Endothelial cell of umbilical vein (primary cell): ENCODE measurements around the gene OR1E2. TPM values are rescaled to one million over a fixed set of nuclear protein-coding genes. Genes with fewer than 3 reads are reported as not detected.

Experiments
- BruUV-seq: library from RNA; stranded (reverse); fragments of 400-500 nt; replicated peaks from 2 replicates; lab custom pipeline; 2021; lab: Mats Ljungman, UMichigan
- CTCF ChIA-PET: fragments of 300-600, 350-600 bp; sonication (Branson Sonifier 250); formaldehyde crosslinking; loops from one replicate; lab custom pipeline; 2021; ENCODE audit warnings: antibody characterized with exemption, inconsistent platforms; lab: Charles Lee
- POLR2A ChIA-PET: fragments of 300-600, 350-600 bp; sonication (Branson Sonifier 250); formaldehyde crosslinking; loops from one replicate; lab custom pipeline; 2021; ENCODE audit warnings: antibody characterized with exemption, inconsistent platforms; lab: Charles Lee
- DNase-seq: peaks from one replicate; pipeline ENCODE4 v3.0.0-alpha.2; 2011; ENCODE audit warnings: low read depth, low spot score
- FAIRE-seq: peaks from 2 replicates; lab custom pipeline; 2011; peaks lifted over from hg19 to GRCh38; lab: Jason Lieb, UNC
- H2AFZ ChIP-seq: 2 replicates; pipeline ENCODE4 v1.6.0; 2012; ENCODE audit warnings: low read depth, low read length, control low read depth, inconsistent platforms
- H3K27ac ChIP-seq: 2 replicates; pipeline ENCODE4 v1.5.1; 2011; ENCODE audit warnings: low read depth, mild to moderate bottlenecking, control low read depth, low read length, moderate library complexity; ENCODE audit not compliant: insufficient read depth
- H3K27me3 ChIP-seq, 2 experiments: 2 replicates each; pipeline versions ENCODE4 v1.6.0 to v1.6.1; 2011; ENCODE audit warnings: low read length in 2 of 2, mixed read lengths in 1 of 2; ENCODE audit not compliant: control insufficient read depth in 2 of 2, insufficient read depth in 2 of 2
- H3K36me3 ChIP-seq, 2 experiments: 2 replicates in 1 of 2; 3 replicates in 1 of 2; pipeline ENCODE4 v1.5.1; 2011; ENCODE audit warnings: low read length in 2 of 2, mild to moderate bottlenecking in 1 of 2, moderate library complexity in 1 of 2; ENCODE audit not compliant: control insufficient read depth in 2 of 2, insufficient read depth in 2 of 2; ENCODE audit errors: extremely low read depth in 1 of 2
- H3K4me1 ChIP-seq: 3 replicates; pipeline ENCODE4 v1.5.1; 2011; ENCODE audit warnings: mild to moderate bottlenecking, low read length; ENCODE audit not compliant: control insufficient read depth, insufficient read depth; ENCODE audit errors: extremely low read depth
- H3K4me2 ChIP-seq: 2 replicates; pipeline ENCODE4 v1.6.1; 2011; ENCODE audit warnings: low read length, control low read depth, mixed read lengths; ENCODE audit not compliant: insufficient read depth
- H3K4me3 ChIP-seq, 3 experiments: fragments of 200-600 bp in 1 of 3; sonication (generic), shearing (Covaris generic) in 1 of 3; replicated peaks in 1 of 3; 2 replicates each; pipeline ENCODE4 v1.5.1; 2011 to 2016; ENCODE audit warnings: control low read depth in 3 of 3, low read length in 3 of 3, mild to moderate bottlenecking in 2 of 3, inconsistent platforms in 1 of 3, low read depth in 1 of 3, moderate library complexity in 1 of 3; ENCODE audit not compliant: insufficient read depth in 1 of 3
- H3K79me2 ChIP-seq: 2 replicates; pipeline ENCODE4 v1.6.0; 2012; ENCODE audit warnings: low read length, inconsistent platforms; ENCODE audit not compliant: control insufficient read depth, insufficient read depth
- H3K9ac ChIP-seq: replicated peaks from 2 replicates; pipeline ENCODE3; 2011; ENCODE audit warnings: low read length, control low read depth; ENCODE audit not compliant: insufficient read depth; ENCODE audit errors: extremely low read depth
- H3K9me1 ChIP-seq: replicated peaks from 3 replicates; pipeline ENCODE4 v1.6.0; 2011; ENCODE audit warnings: mild to moderate bottlenecking, low read length; ENCODE audit not compliant: control insufficient read depth, insufficient read depth; ENCODE audit errors: extremely low read depth
- H3K9me3 ChIP-seq: replicated peaks from 2 replicates; pipeline ENCODE4 v1.5.1; 2012; ENCODE audit warnings: low read length, inconsistent platforms; ENCODE audit not compliant: control insufficient read depth, insufficient read depth
- H4K20me1 ChIP-seq: replicated peaks from 2 replicates; pipeline ENCODE3; 2011; ENCODE audit warnings: mild to moderate bottlenecking, low read length; ENCODE audit not compliant: control insufficient read depth, insufficient read depth; ENCODE audit errors: extremely low read depth
- EZH2 ChIP-seq: IDR thresholded peaks from 2 replicates; pipeline ENCODE4 v1.6.1; 2012; ENCODE audit warnings: borderline replicate concordance, low read depth, mild to moderate bottlenecking, moderate library complexity, low read length, inconsistent platforms; ENCODE audit not compliant: severe bottlenecking
- FOS ChIP-seq: IDR thresholded peaks from 2 replicates; pipeline ENCODE4 v1.6.1; 2011; ENCODE audit warnings: mild to moderate bottlenecking, low read length, moderate library complexity, borderline replicate concordance; ENCODE audit not compliant: insufficient read depth
- GATA2 ChIP-seq: IDR thresholded peaks from 2 replicates; pipeline ENCODE4 v1.7.0; 2011; ENCODE audit warnings: low read depth, mild to moderate bottlenecking, moderate library complexity, mixed read lengths, low read length; ENCODE audit not compliant: insufficient read length, insufficient read depth
- JUN ChIP-seq: IDR thresholded peaks from 2 replicates; pipeline ENCODE4 v1.6.1; 2011; ENCODE audit warnings: borderline replicate concordance, low read depth; ENCODE audit not compliant: insufficient read length, insufficient read depth
- MYC ChIP-seq: IDR thresholded peaks from one replicate; pipeline ENCODE4 v1.6.1; 2011; ENCODE audit warnings: mild to moderate bottlenecking, low read depth, low read length
- POLR2A ChIP-seq: IDR thresholded peaks from 2 replicates; pipeline ENCODE4 v1.6.1; 2012; ENCODE audit warnings: low read depth, mild to moderate bottlenecking, control low read depth, low read length
- POLR2AphosphoS5 ChIP-seq: IDR thresholded peaks from 2 replicates; pipeline ENCODE4 v1.6.1; 2012; ENCODE audit warnings: low read depth, mild to moderate bottlenecking, control low read depth, low read length, moderate library complexity; ENCODE audit not compliant: insufficient read depth
- dilution Hi-C: fragments of 300-500 bp; cut with MboI; formaldehyde crosslinking; loops from one replicate; pipeline ENCODE4 v1.15.0; 2019; ENCODE audit warnings: low sequenced_read_pairs; ENCODE audit not compliant: extremely low pct_ligation_motif_present
- intact Hi-C: fragments of 100-400 bp; cut with micrococcal nuclease; formaldehyde crosslinking; loops from one replicate; pipeline ENCODE4 v1.10.0; 2022
- polyA plus RNA-seq, 4 experiments: library from polyadenylated mRNA; depleted of rRNA in 3 of 4; stranded (reverse) in 3 of 4; unstranded in 1 of 4; fragments of >200 nt; gene quantifications; 2 replicates each; pipeline versions ENCODE4 v1.2.1 to v1.2.3, GENCODE V29; 2011 to 2012; ENCODE audit warnings: missing spikeins in 1 of 4
- total RNA-seq: library from RNA; stranded (reverse); gene quantifications from 2 replicates; pipeline ENCODE4 v1.2.3, GENCODE V29; 2021
- TF ChIP-seq, protein P1 (sequence below), 2 donors: IDR thresholded peaks; 1 replicate in 1 of 2; 2 replicates in 1 of 2; pipeline ENCODE4 v1.5.1; 2011; ENCODE audit warnings: low read length in 2 of 2, mild to moderate bottlenecking in 2 of 2, moderate library complexity in 2 of 2, control low read depth in 1 of 2, inconsistent platforms in 1 of 2, low read depth in 1 of 2; ENCODE audit not compliant: insufficient read depth in 1 of 2; ENCODE audit errors: extremely low read depth in 1 of 2
- TF ChIP-seq, protein P2 (sequence below): IDR thresholded peaks from 2 replicates; pipeline ENCODE4 v1.6.1; 2011; ENCODE audit not compliant: insufficient read depth, insufficient read length

Gene OR1E2
- total and polyA plus RNA-seq, 2 donors (not counting 3 experiments of a cell fraction or from before 2014, with no cell fraction given) = not detected

DNA sequence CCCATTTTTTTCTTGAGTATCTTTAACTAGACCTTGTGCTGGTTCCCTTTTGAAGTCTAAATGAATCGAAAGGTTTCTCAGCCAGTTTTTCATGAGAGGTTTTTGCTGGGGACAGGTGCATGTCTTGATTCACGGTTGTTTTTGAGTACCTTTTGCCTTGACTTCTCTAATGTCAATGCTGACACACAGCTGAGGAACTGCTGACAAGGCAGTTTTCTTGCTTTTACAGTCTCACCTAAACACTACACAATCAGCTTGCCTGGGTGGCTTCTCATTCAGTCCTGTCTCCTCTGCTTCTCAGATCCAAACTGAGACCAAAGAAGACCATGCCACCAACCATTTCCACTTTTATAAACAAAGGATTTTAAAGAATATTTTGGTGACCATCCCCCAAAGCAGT, 15.4 kb downstream of the OR1E2 start:
- no TSS peak for BruUV-seq
- no peak overlapping the region for H3K9ac ChIP-seq
- no peaks in the 10 kb centered on the region for H3K27me3 ChIP-seq
- intact Hi-C loops = no loop called here
- no peak for FAIRE-seq
- H3K9me1 ChIP-seq = no peaks in the 10 kb centered on the region
- DNase-seq = no peak
- no peak overlapping the region for H3K27ac ChIP-seq
- no peaks in the 10 kb centered on the region for H3K4me1 ChIP-seq
- ChIA-PET POLR2A (no interaction called here), CTCF (no interaction called here)
- no peak overlapping the region for H2AFZ ChIP-seq
- no peak overlapping the region for H3K4me2 ChIP-seq
- no peaks in the 10 kb centered on the region for H3K79me2 ChIP-seq
- dilution Hi-C loops = no loop called here
- TF ChIP-seq JUN (no peak), GATA2 (no peak), POLR2AphosphoS5 (no peak), POLR2A (no peak), MYC (no peak), EZH2 (no peak), FOS (no peak)
- TF ChIP-seq, protein P1, sequence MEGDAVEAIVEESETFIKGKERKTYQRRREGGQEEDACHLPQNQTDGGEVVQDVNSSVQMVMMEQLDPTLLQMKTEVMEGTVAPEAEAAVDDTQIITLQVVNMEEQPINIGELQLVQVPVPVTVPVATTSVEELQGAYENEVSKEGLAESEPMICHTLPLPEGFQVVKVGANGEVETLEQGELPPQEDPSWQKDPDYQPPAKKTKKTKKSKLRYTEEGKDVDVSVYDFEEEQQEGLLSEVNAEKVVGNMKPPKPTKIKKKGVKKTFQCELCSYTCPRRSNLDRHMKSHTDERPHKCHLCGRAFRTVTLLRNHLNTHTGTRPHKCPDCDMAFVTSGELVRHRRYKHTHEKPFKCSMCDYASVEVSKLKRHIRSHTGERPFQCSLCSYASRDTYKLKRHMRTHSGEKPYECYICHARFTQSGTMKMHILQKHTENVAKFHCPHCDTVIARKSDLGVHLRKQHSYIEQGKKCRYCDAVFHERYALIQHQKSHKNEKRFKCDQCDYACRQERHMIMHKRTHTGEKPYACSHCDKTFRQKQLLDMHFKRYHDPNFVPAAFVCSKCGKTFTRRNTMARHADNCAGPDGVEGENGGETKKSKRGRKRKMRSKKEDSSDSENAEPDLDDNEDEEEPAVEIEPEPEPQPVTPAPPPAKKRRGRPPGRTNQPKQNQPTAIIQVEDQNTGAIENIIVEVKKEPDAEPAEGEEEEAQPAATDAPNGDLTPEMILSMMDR (IDR thresholded peaks at IDR 0.05; ENCODE audit: extremely low read depth in 1 of 2, insufficient read depth in 1 of 2, low read depth in 1 of 2, low read length in 2 of 2) = no peak
- TF ChIP-seq, protein P2, sequence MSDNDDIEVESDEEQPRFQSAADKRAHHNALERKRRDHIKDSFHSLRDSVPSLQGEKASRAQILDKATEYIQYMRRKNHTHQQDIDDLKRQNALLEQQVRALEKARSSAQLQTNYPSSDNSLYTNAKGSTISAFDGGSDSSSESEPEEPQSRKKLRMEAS = no peak
- H3K36me3 ChIP-seq = no peaks in the 10 kb centered on the region
- peaks cover 2% of the 10 kb centered on the region for H3K9me3 ChIP-seq
- no peaks in the 10 kb centered on the region for H4K20me1 ChIP-seq
- H3K4me3 ChIP-seq = no peak overlapping the region
